B cell (primary cell): ENCODE measurements around the gene C16orf92. TPM values are rescaled to one million over a fixed set of nuclear protein-coding genes. Genes with fewer than 3 reads are reported as not detected.

Source experiments
- ATAC-seq: fragments of 200-7000 bp; cut with Tn5 transposase; one replicate; pipeline ENCODE4 v1.10.0; 2021; ENCODE audit warnings: low read depth, mild to moderate bottlenecking, moderate number of reproducible peaks, moderate library complexity
- CTCF ChIA-PET: fragments of 350-600 bp; sonication (Branson Sonifier 250); formaldehyde crosslinking; loops from one replicate; lab custom pipeline; 2021; ENCODE audit warnings: antibody characterized with exemption, inconsistent platforms; lab: Charles Lee
- POLR2A ChIA-PET: fragments of 350-600 bp; sonication (Branson Sonifier 250); formaldehyde crosslinking; loops from one replicate; lab custom pipeline; 2021; ENCODE audit warnings: antibody characterized with exemption; lab: Charles Lee
- DNase-seq: peaks from one replicate; pipeline ENCODE4 v3.0.0; 2013
- H2AFZ ChIP-seq: 2 replicates; pipeline ENCODE4 v1.6.1; 2012; ENCODE audit warnings: mild to moderate bottlenecking, low read depth, low read length; ENCODE audit not compliant: insufficient read depth, poor library complexity, severe bottlenecking
- H3K27ac ChIP-seq, 2 donors: 1 replicate in 1 of 2; 2 replicates in 1 of 2; pipeline ENCODE4 v1.5.1; 2012 to 2013; ENCODE audit warnings: low read length in 2 of 2, mild to moderate bottlenecking in 2 of 2, moderate library complexity in 1 of 2
- H3K27me3 ChIP-seq, 4 experiments: fragments of 200-600 bp in 1 of 4; sonication (generic) in 1 of 4; replicated peaks in 1 of 4; 1 replicate in 2 of 4; 2 replicates in 2 of 4; pipeline versions ENCODE4 v1.6.1 to v1.7.0; 2013 to 2016; ENCODE audit warnings: low read length in 3 of 4, mild to moderate bottlenecking in 2 of 4, mixed read lengths in 1 of 4, moderate library complexity in 1 of 4; ENCODE audit not compliant: insufficient read depth in 4 of 4, control insufficient read depth in 3 of 4; ENCODE audit errors: control extremely low read depth in 1 of 4
- H3K36me3 ChIP-seq, 2 experiments: replicated peaks in 1 of 2; 1 replicate in 1 of 2; 2 replicates in 1 of 2; pipeline versions ENCODE4 v1.6.1 to v1.7.1; 2013; ENCODE audit warnings: low read length in 1 of 2; ENCODE audit not compliant: insufficient read depth in 2 of 2, control insufficient read depth in 1 of 2; ENCODE audit errors: control extremely low read depth in 1 of 2, extremely low read depth in 1 of 2
- H3K4me1 ChIP-seq, 2 donors: fragments of 200-600 bp in 1 of 2; sonication (generic) in 1 of 2; 1 replicate in 1 of 2; 2 replicates in 1 of 2; pipeline versions ENCODE4 v1.5.1 to v1.6.1; 2013 to 2017; ENCODE audit warnings: low read length in 2 of 2; ENCODE audit not compliant: control insufficient read depth in 2 of 2, insufficient read depth in 2 of 2
- H3K4me2 ChIP-seq: replicated peaks from 2 replicates; pipeline ENCODE3; 2012; ENCODE audit warnings: mild to moderate bottlenecking, low read depth, low read length; ENCODE audit not compliant: poor library complexity, severe bottlenecking
- H3K4me3 ChIP-seq, 5 experiments: fragments of 200-600 bp in 1 of 5; sonication (generic) in 1 of 5; 1 replicate in 3 of 5; 2 replicates in 2 of 5; pipeline versions ENCODE4 v1.5.1 to v1.7.0; 2011 to 2016; ENCODE audit warnings: low read length in 4 of 5, mild to moderate bottlenecking in 4 of 5, low read depth in 2 of 5, control low read depth in 1 of 5, moderate library complexity in 1 of 5; ENCODE audit not compliant: insufficient read depth in 1 of 5; ENCODE audit errors: control extremely low read depth in 1 of 5, extremely low read depth in 1 of 5
- H3K79me2 ChIP-seq: fragments of 200-600 bp; sonication (generic); one replicate; pipeline ENCODE4 v1.6.0; 2016; ENCODE audit warnings: low read length; ENCODE audit not compliant: control insufficient read depth, insufficient read depth
- H3K9ac ChIP-seq: fragments of 200-600 bp; sonication (generic); 2 replicates; pipeline ENCODE4 v1.6.1; 2017; ENCODE audit warnings: mild to moderate bottlenecking, low read length, moderate library complexity
- H3K9me3 ChIP-seq, 3 donors: one replicate each; pipeline versions ENCODE4 v1.6.1 to v1.7.1; 2013; ENCODE audit warnings: low read length in 2 of 3; ENCODE audit not compliant: control insufficient read depth in 2 of 3, insufficient read depth in 1 of 3; ENCODE audit errors: control extremely low read depth in 1 of 3
- H4K20me1 ChIP-seq: 2 replicates; pipeline ENCODE4 v1.6.0; 2012; ENCODE audit warnings: mild to moderate bottlenecking, low read length; ENCODE audit not compliant: insufficient read depth, control insufficient read depth, poor library complexity, severe bottlenecking
- H3K27ac Mint-ChIP-seq: one replicate; pipeline ENCODE4 v1.8.0; 2021; ENCODE audit warnings: mixed read lengths
- H3K27me3 Mint-ChIP-seq: one replicate; pipeline ENCODE4 v1.8.0; 2021; ENCODE audit warnings: mixed read lengths
- H3K4me1 Mint-ChIP-seq: one replicate; pipeline ENCODE4 v1.8.0; 2021; ENCODE audit warnings: mixed read lengths
- H3K4me3 Mint-ChIP-seq: one replicate; pipeline ENCODE4 v1.8.0; 2021; ENCODE audit warnings: mixed read lengths
- H3K9me3 Mint-ChIP-seq: one replicate; pipeline ENCODE4 v1.8.0; 2022; ENCODE audit warnings: mixed read lengths; ENCODE audit not compliant: insufficient read depth
- CTCF ChIP-seq: fragments of 200-600 bp; IDR thresholded peaks from one replicate; pipeline ENCODE4 v1.8.0; 2022; ENCODE audit warnings: antibody characterized with exemption, mild to moderate bottlenecking
- EZH2 ChIP-seq: IDR thresholded peaks from 2 replicates; pipeline ENCODE4 v1.6.1; 2012; ENCODE audit warnings: borderline replicate concordance, low read depth, mild to moderate bottlenecking, moderate library complexity, low read length; ENCODE audit not compliant: insufficient read depth, poor library complexity, severe bottlenecking
- WGBS: methylation state at CpG from one replicate; pipeline ENCODE4 v1.1.5; 2013; ENCODE audit warnings: missing lambda C conversion rate; ENCODE audit not compliant: insufficient coverage; 5-methylcytosine and 5-hydroxymethylcytosine counted together
- intact Hi-C: fragments of 100-400 bp; cut with micrococcal nuclease; formaldehyde crosslinking; loops from one replicate; pipeline ENCODE4 v1.10.0; 2022
- polyA plus RNA-seq: library from polyadenylated mRNA; depleted of rRNA; stranded (reverse); fragments of >200 nt; gene quantifications from 2 replicates; pipeline ENCODE4 v1.2.3, GENCODE V29; 2012
- total RNA-seq, 2 donors: library from RNA; stranded (reverse); fragments of 120-200 nt in 1 of 2; gene quantifications; 1 replicate in 1 of 2; 2 replicates in 1 of 2; pipeline versions ENCODE4 v1.2.3 to v1.2.4, GENCODE V29; 2013 to 2022

Gene C16orf92
- total and polyA plus RNA-seq, 2 donors (not counting 1 experiment from before 2014, with no cell fraction given) = not detected

GRCh38 chr16:30030011-30030685 lies 7.2 kb downstream of the C16orf92 start:
- 27% methylated on average over 19 of the region's 23 CpGs for WGBS
- ChIA-PET POLR2A (no interaction called here), CTCF (interaction anchor here (1.5 to 3.3 kb wide), 3 partner anchors 9 to 24 kb away, joined by 4 to 18 read pairs (median 5); no protein-coding TSS in a partner anchor)
- Histone ChIP-seq H3K4me2 (peak overlapping the region; percentile 56), H3K36me3 (no peaks in the 10 kb centered on the region), H3K4me3 (no peak overlapping the region), H3K9me3 (peaks cover 0 to 15% (median 0%) of the 10 kb centered on the region in 3 donors), H4K20me1 (no peaks in the 10 kb centered on the region), H2AFZ (no peak overlapping the region), H3K27me3 (peaks cover 0 to 66% (median 29%) of the 10 kb centered on the region in 4 experiments), H3K79me2 (no peaks in the 10 kb centered on the region), H3K27ac (no peak overlapping the region), H3K4me1 (peaks cover 10 to 21% of the 10 kb centered on the region in 2 donors), H3K9ac (no peak overlapping the region)
- TF ChIP-seq EZH2 (no peak), CTCF (no peak)
- DNase-seq = no peak
- Mint-ChIP-seq H3K4me3 (peak overlapping the region; percentile 5), H3K9me3 (no peaks in the 10 kb centered on the region), H3K4me1 (peaks cover 10% of the 10 kb centered on the region), H3K27me3 (peaks cover 55% of the 10 kb centered on the region), H3K27ac (no peak overlapping the region)
- intact Hi-C loops = no loop called here
- ATAC-seq = no peak

- under 1% methylated on average over 19 of the region's 27 CpGs for whole genome bisulfite sequencing
- peaks cover 0 to 61% (median 29%) of the 10 kb centered on the region in 4 experiments for H3K27me3 ChIP-seq
- H3K79me2 ChIP-seq = no peaks in the 10 kb centered on the region
- H3K27ac ChIP-seq = no peak within 1 kb of the TSS
- ATAC-seq (peak; percentile 31), DNase-seq (no peak)
- TF ChIP-seq EZH2 = no peak
- TF ChIP-seq CTCF = no peak
- peaks cover 60% of the 10 kb centered on the region for H3K27me3 Mint-ChIP-seq
- ChIA-PET CTCF (interaction anchor here (1.0 to 3.3 kb wide), 7 partner anchors 9 to 339 kb away, joined by 3 to 18 read pairs (median 5); no protein-coding TSS in a partner anchor), POLR2A (interaction anchor here (0.5 kb wide), 1 partner anchor 241 kb away, joined by 3 read pairs; the partner anchor contains the start of gene KIF22)
- H3K4me1 Mint-ChIP-seq = peaks cover 10% of the 10 kb centered on the region
- H3K27ac Mint-ChIP-seq = no peak within 1 kb of the TSS
- no peak within 1 kb of the TSS for H3K4me3 ChIP-seq
- H3K36me3 ChIP-seq = no peaks in the 10 kb centered on the region
- intact Hi-C loops = no loop called here
- H3K4me2 ChIP-seq = peak within 1 kb of the TSS; percentile 56
- peaks cover 10 to 21% of the 10 kb centered on the region in 2 donors for H3K4me1 ChIP-seq
- no peak within 1 kb of the TSS for H2AFZ ChIP-seq
- H3K4me3 Mint-ChIP-seq = peak within 1 kb of the TSS; percentile 49
- H3K9me3 ChIP-seq = peaks cover 0 to 15% (median 0%) of the 10 kb centered on the region in 3 donors
- H4K20me1 ChIP-seq = no peaks in the 10 kb centered on the region
- no peaks in the 10 kb centered on the region for H3K9me3 Mint-ChIP-seq
- no peak within 1 kb of the TSS for H3K9ac ChIP-seq
Measured at GRCh38 chr16:30030841-30031413, 7.9 kb downstream of the C16orf92 start, which contains the start of gene TLCD3B. TSS of gene TLCD3B (minus strand) at chr16:30031271. CDS start at chr16:30030527, 744 bp downstream.
